ENCODE measurements around the gene GNAI2.
A peak's percentile ranks its signal among the peaks of the same experiment; 100 is the strongest.

GNAI2 gene

DNA sequence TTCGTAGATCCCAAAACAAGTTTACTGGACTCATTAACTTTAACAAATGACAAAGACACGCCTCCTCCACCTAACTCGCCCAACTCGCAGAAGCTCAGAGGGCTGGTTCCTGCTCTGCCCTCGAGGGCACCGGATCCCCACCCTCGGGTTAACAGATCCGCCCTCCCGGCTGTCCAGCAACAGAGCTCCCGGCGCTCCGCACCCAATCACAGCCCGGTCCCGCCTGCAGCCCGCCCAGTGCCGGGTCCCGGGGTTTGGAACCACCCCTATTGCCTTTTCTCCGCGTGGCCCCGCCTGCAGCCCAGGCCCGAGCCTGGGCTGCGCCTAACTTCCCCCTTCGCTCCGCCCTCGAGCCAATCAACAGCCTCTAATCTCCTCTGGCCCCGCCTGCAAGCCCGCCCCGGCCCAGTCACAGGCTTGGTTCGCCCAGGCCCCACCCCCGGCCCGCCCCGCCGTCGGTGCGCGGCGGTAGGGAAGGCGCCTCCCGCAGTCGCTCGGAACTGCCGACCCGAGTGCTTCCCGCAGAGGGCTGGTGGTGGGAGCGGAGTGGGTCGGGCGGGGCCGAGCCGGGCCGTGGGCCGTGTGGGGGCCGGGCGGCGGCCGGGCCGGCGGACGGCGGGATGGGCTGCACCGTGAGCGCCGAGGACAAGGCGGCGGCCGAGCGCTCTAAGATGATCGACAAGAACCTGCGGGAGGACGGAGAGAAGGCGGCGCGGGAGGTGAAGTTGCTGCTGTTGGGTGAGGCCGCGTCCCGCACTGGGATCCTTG is at the start of gene GNAI2:
Gene GNAI2 (plus strand): TSS at position 489 of the 768 bp plus-strand sequence. CDS start 132 bp downstream, at position 621.
- peak; percentile 99 for DNase-seq (ENCODE audit: low spot score)

DNA sequence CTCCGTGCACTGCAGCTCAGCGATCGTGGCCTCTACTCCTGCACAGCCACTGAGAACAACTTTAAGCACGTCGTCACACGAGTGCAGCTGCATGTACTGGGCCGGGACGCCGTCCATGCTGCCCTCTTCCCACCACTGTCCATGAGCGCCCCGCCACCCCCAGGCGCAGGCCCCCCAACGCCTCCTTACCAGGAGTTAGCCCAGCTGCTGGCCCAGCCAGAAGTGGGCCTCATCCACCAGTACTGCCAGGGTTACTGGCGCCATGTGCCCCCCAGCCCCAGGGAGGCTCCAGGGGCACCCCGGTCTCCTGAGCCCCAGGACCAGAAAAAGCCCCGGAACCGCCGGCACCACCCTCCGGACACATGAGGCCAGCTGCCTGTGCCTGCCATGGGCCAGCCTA is 48.3 kb upstream of the GNAI2 start:
- no peak for DNase-seq (ENCODE audit: low spot score)

GRCh38 chr3:50189274-50189673 is 46.7 kb upstream of the GNAI2 start:
- peak; percentile 39 for DNase-seq (ENCODE audit: low spot score)

DNA sequence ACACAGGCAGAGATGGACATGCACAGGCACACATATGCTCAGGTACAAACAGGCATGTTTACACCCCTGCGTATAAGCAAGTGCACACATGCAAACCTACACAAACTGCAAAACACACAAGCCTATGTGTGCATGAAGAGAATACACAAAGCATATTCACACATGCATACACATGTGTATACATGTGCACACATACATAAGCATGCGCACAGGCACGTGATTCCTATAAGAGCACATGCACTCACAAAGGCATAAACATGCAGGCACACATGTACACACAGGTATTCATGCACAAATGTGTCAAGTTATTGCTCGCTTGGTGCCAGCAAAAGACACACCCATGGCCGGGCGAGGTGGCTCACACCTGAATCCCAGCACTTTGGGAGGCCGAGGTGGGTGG is 46.0 kb upstream of the GNAI2 start:
- DNase-seq (ENCODE audit: low spot score): no peak

DNA sequence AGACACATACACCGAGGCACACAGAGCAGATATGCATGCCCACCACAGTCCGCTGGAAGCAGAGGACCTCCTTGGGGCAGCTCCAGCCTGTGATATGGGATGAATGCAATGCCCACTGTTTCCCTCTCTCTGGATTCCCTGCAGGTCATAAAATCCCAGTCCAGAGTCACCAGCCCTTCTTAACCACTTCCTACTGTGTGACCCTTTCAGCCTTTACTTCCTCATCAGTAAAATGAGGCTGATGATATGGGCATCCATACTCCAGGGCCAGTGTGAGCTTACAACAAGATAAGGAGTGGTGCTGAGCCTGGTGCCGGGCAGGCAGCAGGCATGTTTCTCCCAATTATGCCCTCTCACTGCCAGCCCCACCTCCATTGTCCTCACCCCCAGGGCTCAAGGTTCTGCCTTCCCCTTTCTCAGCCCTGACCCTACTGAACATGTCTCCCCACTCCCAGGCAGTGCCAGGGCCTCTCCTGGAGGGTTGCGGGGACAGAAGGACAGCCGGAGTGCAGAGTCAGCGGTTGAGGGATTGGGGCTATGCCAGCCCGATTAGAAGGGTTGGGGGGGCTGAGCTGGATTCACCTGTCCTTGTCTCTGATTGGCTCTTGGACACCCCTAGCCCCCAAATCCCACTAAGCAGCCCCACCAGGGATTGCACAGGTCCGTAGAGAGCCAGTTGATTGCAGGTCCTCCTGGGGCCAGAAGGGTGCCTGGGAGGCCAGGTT is 44.9 kb upstream of the GNAI2 start, which contains the start of gene GNAT1:
Gene GNAT1 (plus strand): TSS at position 675 of the 725 bp plus-strand sequence. CDS start 116 bp downstream, outside the sequence.
- DNase-seq (ENCODE audit: low spot score): no peak

DNA sequence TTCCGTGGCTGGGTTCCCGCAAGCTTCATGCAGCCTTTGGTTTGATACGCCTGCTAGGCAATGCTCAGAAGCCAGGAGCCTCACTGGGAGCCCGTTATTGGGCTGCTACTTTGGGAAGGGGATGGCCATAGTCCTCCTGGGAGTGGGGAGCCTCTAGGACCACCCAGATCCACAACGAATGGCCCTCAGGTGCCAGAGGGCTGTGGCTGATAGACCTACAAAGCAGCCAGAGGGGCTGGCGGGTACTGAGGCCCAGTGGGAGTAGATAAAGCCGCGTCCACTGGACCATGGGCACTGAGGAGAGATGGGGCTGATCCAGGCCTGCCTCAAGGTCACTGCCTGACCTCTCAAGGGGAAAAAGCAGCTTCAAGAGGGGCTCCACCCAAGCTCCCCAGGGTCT is 43.9 kb upstream of the GNAI2 start:
- no peak for DNase-seq (ENCODE audit: low spot score)

DNA sequence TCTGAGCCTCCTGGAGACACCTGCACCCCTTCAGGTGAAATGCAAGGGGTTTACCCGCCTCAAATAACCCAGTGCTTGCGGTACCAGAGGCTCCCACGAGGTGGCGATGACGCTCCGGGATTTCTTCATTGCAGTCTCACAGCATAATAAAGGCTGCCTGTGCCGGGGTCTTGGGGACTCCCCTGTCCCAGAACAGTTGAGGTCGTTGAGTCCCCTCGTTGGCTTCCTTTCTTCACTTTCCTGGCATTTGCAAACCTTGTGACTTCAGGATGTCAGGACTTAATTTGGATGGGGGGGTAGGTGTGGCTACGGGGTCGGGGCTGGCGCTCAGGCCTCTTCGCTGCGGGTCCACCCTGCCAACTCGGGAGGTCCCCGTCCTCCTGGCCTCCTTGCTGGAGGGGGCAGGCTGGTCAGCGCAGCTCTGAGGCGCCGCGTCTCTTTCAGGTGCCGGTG is 43.3 kb upstream of the GNAI2 start:
- peak; percentile 57 for DNase-seq (ENCODE audit: low spot score)

- no peak for DNase-seq (ENCODE audit: low spot score)
Measured at GRCh38 chr3:50193286-50193685, 42.7 kb upstream of the GNAI2 start.

- DNase-seq (ENCODE audit: low spot score): no peak
Measured at GRCh38 chr3:50193746-50194127, 42.3 kb upstream of the GNAI2 start.

GRCh38 chr3:50194128-50194902 is 41.7 kb upstream of the GNAI2 start:
- no peak for DNase-seq (ENCODE audit: low spot score)

DNA sequence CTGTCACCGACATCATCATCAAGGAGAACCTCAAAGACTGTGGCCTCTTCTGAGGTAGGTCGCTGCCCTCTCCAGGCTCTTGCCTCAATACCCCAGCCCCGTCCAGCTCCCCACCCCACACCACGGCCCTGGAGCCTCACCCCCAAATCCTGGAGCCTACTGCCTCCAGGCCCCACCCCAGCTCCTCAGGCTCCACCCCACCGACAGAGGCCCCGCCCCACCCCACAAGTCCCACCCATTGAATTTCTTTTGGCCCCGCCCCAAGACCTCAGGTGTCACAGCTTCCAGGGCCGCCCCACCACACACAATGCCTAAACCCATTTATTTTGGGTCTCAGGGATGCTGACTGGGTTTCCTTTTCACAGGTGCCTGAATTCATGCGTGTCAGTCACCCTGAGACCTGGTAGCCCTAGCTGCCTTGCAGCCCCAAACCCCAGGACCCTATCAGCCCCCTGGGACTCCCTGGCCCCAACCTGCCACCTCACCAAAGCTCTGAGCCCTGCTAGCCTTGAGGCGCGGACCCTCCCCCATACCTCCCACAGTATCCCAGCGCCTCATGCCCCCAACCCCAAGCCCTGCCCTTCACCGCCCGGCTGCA is 41.0 kb upstream of the GNAI2 start:
- DNase-seq (ENCODE audit: low spot score): no peak

GRCh38 chr3:50195501-50196252 is 40.3 kb upstream of the GNAI2 start:
- no peak for DNase-seq (ENCODE audit: low spot score)

- no peak for DNase-seq (ENCODE audit: low spot score)
Measured at GRCh38 chr3:50196253-50196801, 39.7 kb upstream of the GNAI2 start.

GRCh38 chr3:50201573-50202315 is 34.3 kb upstream of the GNAI2 start:
- no peak for DNase-seq (ENCODE audit: low spot score)

DNA sequence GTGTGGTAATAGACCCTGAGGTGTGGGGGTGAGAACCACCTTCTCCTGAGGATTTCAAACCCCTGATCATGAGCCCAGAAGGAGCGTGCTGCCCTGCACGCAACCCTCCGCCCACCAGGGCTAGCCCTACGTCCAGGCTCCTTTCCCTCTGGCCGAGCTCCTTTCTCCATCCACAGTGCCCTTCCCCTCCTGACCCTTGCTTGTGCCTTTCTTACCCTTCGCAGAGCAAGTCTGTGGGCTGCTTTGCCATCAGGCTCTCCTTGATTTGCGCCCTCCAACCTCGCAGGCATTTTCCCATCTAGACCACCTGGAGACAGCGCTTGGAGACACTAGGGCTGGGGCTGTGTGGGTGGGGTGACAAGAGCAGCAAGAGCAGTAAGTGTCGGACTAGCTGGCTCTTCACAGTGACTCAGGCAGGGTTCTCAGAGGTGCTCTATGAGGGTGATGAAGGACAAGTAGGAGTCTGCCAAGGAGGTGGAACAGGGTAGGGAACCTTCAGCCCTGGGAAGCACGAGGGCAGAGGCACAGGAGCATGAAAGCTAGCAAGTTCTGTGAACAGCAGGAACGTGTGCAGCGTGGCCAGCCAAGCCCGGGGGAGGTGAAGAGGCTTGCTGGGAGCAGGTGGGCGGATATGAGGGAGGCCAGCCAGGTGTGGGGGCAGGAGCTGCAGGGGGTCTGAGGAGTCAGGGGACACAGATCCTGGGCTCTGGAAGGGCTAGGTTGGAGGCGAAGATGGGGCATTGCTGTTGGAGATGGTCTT is 33.5 kb upstream of the GNAI2 start:
- DNase-seq (ENCODE audit: low spot score): no peak

- DNase-seq (ENCODE audit: low spot score): no peak
Measured at GRCh38 chr3:50203113-50203808, 32.7 kb upstream of the GNAI2 start.

GRCh38 chr3:50203809-50204803 is 31.9 kb upstream of the GNAI2 start:
- no peak for DNase-seq (ENCODE audit: low spot score)

All from LoVo (cell line).